ENCODE results near the gene GGTLC1. TPM values are rescaled to one million over a fixed set of nuclear protein-coding genes. Genes with fewer than 3 reads are reported as not detected.
A peak's percentile ranks its signal among the peaks of the same experiment; 100 is the strongest.

GGTLC1 gene
- total RNA-seq, 1 donor from 2014 or later = not detected

DNA sequence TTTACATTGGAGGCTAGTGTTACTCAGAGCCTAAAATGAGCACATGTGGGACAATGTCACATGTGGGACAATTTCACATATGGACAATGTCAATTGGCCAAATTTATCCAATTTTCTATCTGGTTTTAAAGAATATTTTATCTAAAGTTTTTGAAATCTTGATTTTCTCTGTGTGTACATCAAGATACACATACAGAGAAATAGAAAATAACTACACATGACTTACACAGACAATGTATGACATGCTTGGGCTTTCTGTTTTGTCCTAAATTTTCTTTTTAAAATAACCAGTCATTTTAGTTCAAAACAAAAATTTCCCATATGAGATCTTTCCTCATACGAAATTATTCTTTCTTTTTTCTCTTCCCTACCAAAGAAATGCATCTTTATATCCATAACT is 24.6 kb downstream of the GGTLC1 start:
- ATAC-seq = no peak

GRCh38 chr20:23962272-23962671 is 26.3 kb downstream of the GGTLC1 start:
- no peak for ATAC-seq

DNA sequence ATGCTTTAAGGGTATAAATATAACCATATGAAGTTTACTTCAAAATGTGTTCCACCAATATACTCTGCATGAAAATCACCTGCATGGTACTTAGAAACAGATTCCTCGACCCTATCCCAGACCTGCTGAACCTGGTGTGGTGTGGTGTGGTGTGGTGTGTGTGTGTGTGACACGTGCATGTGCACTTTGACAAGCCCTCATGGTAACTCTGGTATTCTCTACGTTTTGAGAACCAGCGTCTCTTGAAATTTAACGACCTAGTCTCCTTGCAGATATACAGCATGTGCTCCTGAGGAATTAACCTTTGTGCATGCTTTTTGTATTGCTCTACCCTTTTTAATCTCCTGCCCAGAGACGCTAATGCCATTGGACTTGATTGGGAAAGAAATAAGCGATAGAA is 29.5 kb downstream of the GGTLC1 start:
- no peak for ATAC-seq

DNA sequence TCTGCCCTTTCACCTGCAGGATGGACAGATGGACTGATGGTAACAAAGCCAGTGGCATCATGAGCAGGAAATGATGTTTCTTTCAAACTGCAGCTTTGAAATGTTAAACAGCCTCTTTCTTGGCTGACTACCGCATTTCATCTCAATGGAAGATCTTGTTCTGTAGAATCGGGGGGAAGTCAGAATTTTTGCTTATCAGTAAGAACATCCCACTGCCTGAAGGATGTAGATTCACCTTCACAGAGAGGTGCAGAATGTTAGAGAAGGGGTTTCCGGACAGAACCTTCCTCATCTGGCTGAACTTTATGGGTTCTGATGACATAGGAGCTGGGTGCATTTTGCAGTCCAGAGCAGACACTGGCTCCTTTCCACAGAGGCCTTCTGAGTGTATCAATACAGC is 32.7 kb downstream of the GGTLC1 start:
- ATAC-seq = no peak

DNA sequence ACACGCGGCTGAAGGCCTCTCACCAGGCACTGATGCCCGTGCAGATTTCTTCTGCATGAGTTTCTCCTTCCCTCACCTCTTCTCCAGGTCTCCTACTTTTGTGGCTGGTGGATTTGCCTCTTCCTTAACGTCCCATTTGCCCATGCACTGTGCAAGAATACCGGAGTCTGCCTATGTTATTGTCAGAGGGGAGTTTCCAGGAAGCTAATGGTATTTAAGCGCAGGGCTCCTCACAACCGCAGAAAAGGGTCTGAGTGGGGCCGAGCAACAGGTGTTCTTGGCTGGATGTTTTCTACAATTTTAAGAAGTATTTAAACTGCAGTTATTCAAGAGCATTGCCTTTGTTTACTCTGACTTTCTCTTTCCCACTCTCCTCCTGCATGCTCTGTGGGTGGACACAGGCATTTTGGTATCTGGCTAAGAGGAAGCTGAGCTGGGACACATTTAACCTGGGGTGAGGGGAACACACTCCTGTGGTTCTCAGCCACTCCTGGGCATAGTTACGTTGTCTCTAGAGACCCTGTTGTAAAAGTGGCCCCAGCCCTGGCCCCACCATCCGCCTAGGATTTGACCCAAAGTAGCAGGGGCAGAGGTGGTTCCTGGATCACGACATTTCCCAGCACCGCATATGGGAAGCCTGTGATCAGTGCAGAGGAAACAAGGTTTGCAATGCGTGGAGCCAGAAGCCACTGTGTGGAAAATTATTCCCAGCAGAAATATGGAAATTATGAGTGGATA is 34.4 kb downstream of the GGTLC1 start:
- ATAC-seq = no peak

DNA sequence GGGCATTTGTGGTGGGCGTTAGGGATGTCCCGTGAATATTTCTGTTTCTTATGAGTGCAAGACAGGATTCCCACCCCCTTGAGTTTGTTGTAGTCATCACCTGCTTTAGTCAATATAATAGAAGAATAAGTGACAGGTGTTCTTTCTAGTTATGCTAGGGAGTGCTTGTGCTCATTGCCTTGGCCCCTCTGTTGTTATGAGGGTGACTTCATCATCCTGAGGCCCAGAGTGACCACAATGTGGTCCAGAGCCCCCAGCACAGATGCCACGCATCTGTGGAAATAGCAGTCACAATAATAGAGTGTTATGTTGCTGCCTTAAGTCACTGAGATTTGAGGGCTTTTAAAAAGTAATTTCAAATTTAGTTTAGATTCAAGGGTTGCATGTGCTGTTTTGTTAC is 42.4 kb downstream of the GGTLC1 start:
- no peak for ATAC-seq

DNA sequence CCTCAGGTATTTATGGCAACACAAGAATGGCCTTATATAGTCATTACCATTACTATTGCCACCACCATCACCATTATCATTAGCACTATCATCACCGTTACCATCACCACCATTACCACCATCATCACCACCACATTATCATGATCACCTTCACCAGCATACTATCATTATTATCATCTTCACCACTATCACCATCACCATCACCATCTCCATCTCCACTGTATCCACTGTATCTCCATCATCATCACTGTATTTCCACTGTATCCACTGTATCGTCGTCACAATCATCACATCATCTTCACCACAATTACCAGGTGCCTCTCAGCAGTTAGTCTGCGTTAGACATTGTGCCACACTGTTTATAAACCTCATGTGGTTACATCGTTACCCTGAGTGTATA is 45.3 kb downstream of the GGTLC1 start:
- ATAC-seq = no peak

GRCh38 chr20:23939641-23940040 is 48.9 kb downstream of the GGTLC1 start:
- ATAC-seq = no peak

DNA sequence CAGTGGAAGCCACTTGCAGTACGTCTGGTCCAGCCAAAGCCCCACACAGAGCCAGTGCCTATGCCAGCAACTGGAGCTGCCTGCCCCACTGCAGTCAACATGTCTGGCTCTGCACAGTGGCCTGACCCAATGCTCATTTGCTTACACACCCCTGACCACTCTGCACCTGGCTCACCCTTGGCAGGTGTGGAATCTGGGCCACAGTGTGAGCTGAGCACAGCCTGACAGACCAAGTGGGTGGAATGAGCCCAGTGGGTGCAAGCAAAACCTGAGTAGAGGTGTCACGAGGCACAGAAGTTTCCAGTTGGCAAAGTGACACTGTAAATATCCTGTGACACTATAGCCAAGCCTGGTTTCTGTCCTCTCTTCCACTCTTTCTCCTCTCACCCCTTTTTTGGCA is 49.5 kb downstream of the GGTLC1 start:
- no peak for ATAC-seq

- no peak for ATAC-seq
These were observed 50.5 kb downstream of the GGTLC1 start for GRCh38 chr20:23938118-23938438.

GRCh38 chr20:23937303-23938117 is 51.1 kb downstream of the GGTLC1 start:
- ATAC-seq = peak; percentile 94

Other genes with a start within 250 kb of the GGTLC1 start
- not detected for gene CST1, start 237.8 kb downstream of the GGTLC1 start, total RNA-seq
- not detected for gene CST2, start 162.1 kb downstream of the GGTLC1 start, total RNA-seq
- gene CST5, start 109.0 kb downstream of the GGTLC1 start, total RNA-seq = not detected

Data from esophagus mucosa (tissue), 1 donor.